Panc1 (cell line): ENCODE measurements around the gene UBE2QL1. TPM values are rescaled to one million over a fixed set of nuclear protein-coding genes. Genes with fewer than 3 reads are reported as not detected.

Experiments
- ATAC-seq: fragments of 200-7000 bp; cut with Tn5 transposase; 2 replicates; pipeline ENCODE4 v1.9.1; 2020; ENCODE audit warnings: mild to moderate bottlenecking, moderate library complexity
- BruUV-seq: library from RNA; stranded (reverse); fragments of 400-500 nt; replicated peaks from 2 replicates; lab custom pipeline; 2021; lab: Mats Ljungman, UMichigan
- CTCF ChIA-PET: fragments of 300-600 bp; sonication (Branson Sonifier 250); formaldehyde crosslinking; loops from one replicate; lab custom pipeline; 2022; ENCODE audit warnings: antibody characterized with exemption; lab: Charles Lee
- POLR2A ChIA-PET: fragments of 300-600 bp; sonication (Branson Sonifier 250); formaldehyde crosslinking; loops from one replicate; lab custom pipeline; 2022; ENCODE audit warnings: antibody characterized with exemption; lab: Charles Lee
- DNase-seq: peaks from one replicate; pipeline ENCODE4 v3.0.0-alpha.2; 2010; ENCODE audit warnings: low read depth, low spot score
- H3K27ac ChIP-seq: 2 replicates; pipeline ENCODE4 v1.5.1; 2011; ENCODE audit warnings: mild to moderate bottlenecking, low read length, inconsistent platforms
- H3K27me3 ChIP-seq: fragments of 200-500 bp; sonication (Bioruptor generic); 2 replicates; pipeline ENCODE4 v1.6.0; 2014; ENCODE audit warnings: low read length, inconsistent platforms; ENCODE audit not compliant: control insufficient read depth, insufficient read depth
- H3K36me3 ChIP-seq: fragments of 200-500 bp; sonication (Bioruptor generic); 2 replicates; pipeline ENCODE4 v1.5.1; 2014; ENCODE audit warnings: inconsistent platforms, mild to moderate bottlenecking, low read length, moderate library complexity; ENCODE audit not compliant: control insufficient read depth, insufficient read depth
- H3K4me1 ChIP-seq: 2 replicates; pipeline ENCODE4 v1.5.1; 2011; ENCODE audit warnings: inconsistent platforms, mild to moderate bottlenecking, low read length, moderate library complexity; ENCODE audit not compliant: control insufficient read depth, insufficient read depth
- H3K4me3 ChIP-seq, 2 experiments: 2 replicates each; pipeline ENCODE4 v1.5.1; 2011 to 2012; ENCODE audit warnings: low read depth in 2 of 2, low read length in 2 of 2, mild to moderate bottlenecking in 2 of 2, inconsistent platforms in 1 of 2, moderate library complexity in 1 of 2
- H3K9me3 ChIP-seq: fragments of 200-500 bp; sonication (Bioruptor generic); 2 replicates; pipeline ENCODE4 v1.5.1; 2014; ENCODE audit warnings: low read depth, mild to moderate bottlenecking, inconsistent platforms, low read length, moderate library complexity; ENCODE audit not compliant: control insufficient read depth, insufficient read depth
- CTCF ChIP-seq: fragments of 450-650 bp; IDR thresholded peaks from 2 replicates; pipeline ENCODE4 v1.5.1; 2017; ENCODE audit warnings: mild to moderate bottlenecking
- POLR2AphosphoS5 ChIP-seq: IDR thresholded peaks from 2 replicates; pipeline ENCODE4 v1.6.1; 2012; ENCODE audit warnings: mild to moderate bottlenecking, low read depth, low read length, moderate library complexity
- REST ChIP-seq, 2 experiments: IDR thresholded peaks; 2 replicates each; pipeline ENCODE4 v1.6.1; 2011 to 2012; ENCODE audit warnings: low read depth in 2 of 2, control low read depth in 1 of 2, low read length in 1 of 2, mild to moderate bottlenecking in 1 of 2, moderate library complexity in 1 of 2; ENCODE audit not compliant: insufficient read depth in 1 of 2
- SIN3A ChIP-seq: IDR thresholded peaks from 2 replicates; pipeline ENCODE4 v1.6.1; 2012; ENCODE audit warnings: low read depth, mild to moderate bottlenecking, low read length, moderate library complexity, borderline replicate concordance; ENCODE audit not compliant: insufficient read depth
- TCF7L2 ChIP-seq: IDR thresholded peaks from 2 replicates; pipeline ENCODE4 v1.6.1; 2011; ENCODE audit warnings: mild to moderate bottlenecking, low read depth, low read length, inconsistent platforms
- in situ Hi-C: cut with HindIII; loops from 2 replicates; pipeline ENCODE4 v1.10.0; 2016; ENCODE audit warnings: low sequenced_read_pairs, low pct_unique_long_range_greater_than_20kb
- intact Hi-C: fragments of 100-400 bp; cut with micrococcal nuclease; formaldehyde crosslinking; loops from one replicate; pipeline ENCODE4 v1.10.0; 2022; ENCODE audit not compliant: unreplicated experiment
- total RNA-seq: library from RNA; stranded (reverse); gene quantifications from one replicate; pipeline ENCODE4 v1.2.1, GENCODE V29; 2021; ENCODE audit not compliant: unreplicated experiment

UBE2QL1 gene
- total RNA-seq, 1 experiment from 2014 or later = not detected

GRCh38 chr5:6542421-6543345 is 94.0 kb downstream of the UBE2QL1 start:
- H3K4me1 ChIP-seq = no peaks in the 10 kb centered on the region
- no peak overlapping the region for H3K27ac ChIP-seq
- ChIA-PET POLR2A (no interaction called here), CTCF (no interaction called here)
- intact Hi-C loops (no loop called here), in situ Hi-C loops (no loop called here)
- H3K9me3 ChIP-seq = no peaks in the 10 kb centered on the region
- H3K36me3 ChIP-seq = no peaks in the 10 kb centered on the region
- H3K4me3 ChIP-seq = no peak overlapping the region
- no peaks in the 10 kb centered on the region for H3K27me3 ChIP-seq
- TF ChIP-seq POLR2AphosphoS5 = no peak
- no peak for TF ChIP-seq REST (IDR thresholded peaks at IDR 0.05; ENCODE audit: insufficient read depth in 1 of 2, low read depth in 2 of 2, low read length in 1 of 2)
- no peak for TF ChIP-seq SIN3A
- no peak for TF ChIP-seq CTCF
- TF ChIP-seq TCF7L2 = no peak
- DNase-seq = no peak
- ATAC-seq = no peak
- BruUV-seq = no TSS peak

- no peak overlapping the region for H3K27ac ChIP-seq
- H3K9me3 ChIP-seq = no peaks in the 10 kb centered on the region
- no peak overlapping the region for H3K4me3 ChIP-seq
- no peaks in the 10 kb centered on the region for H3K4me1 ChIP-seq
- TF ChIP-seq REST (IDR thresholded peaks at IDR 0.05; ENCODE audit: insufficient read depth in 1 of 2, low read depth in 2 of 2, low read length in 1 of 2) = no peak
- TF ChIP-seq CTCF = no peak
- DNase-seq (no peak), ATAC-seq (no peak)
- in situ Hi-C loops = no loop called here
- no TSS peak for BruUV-seq
- H3K27me3 ChIP-seq = no peaks in the 10 kb centered on the region
- intact Hi-C loops = no loop called here
- ChIA-PET POLR2A (no interaction called here), CTCF (no interaction called here)
- no peaks in the 10 kb centered on the region for H3K36me3 ChIP-seq
These were observed 94.7 kb downstream of the UBE2QL1 start for GRCh38 chr5:6543346-6543730.
